HG03342 (cell line): Measurements from ENCODE around the gene USH1C.

ENCODE experiments used
- ATAC-seq: cut with Tn5 transposase; IDR thresholded peaks from one replicate; pipeline ENCODE4 v1.9.1; 2021; ENCODE audit warnings: mild to moderate bottlenecking, moderate library complexity; ENCODE audit not compliant: unreplicated experiment

The USH1C gene

GRCh38 chr11:17571431-17572358, 27.5 kb upstream of the USH1C start:
- no peak for ATAC-seq

- ATAC-seq = no peak
Measured at GRCh38 chr11:17570034-17570433, 25.8 kb upstream of the USH1C start.

GRCh38 chr11:17568944-17569343, 24.7 kb upstream of the USH1C start:
- no peak for ATAC-seq

DNA sequence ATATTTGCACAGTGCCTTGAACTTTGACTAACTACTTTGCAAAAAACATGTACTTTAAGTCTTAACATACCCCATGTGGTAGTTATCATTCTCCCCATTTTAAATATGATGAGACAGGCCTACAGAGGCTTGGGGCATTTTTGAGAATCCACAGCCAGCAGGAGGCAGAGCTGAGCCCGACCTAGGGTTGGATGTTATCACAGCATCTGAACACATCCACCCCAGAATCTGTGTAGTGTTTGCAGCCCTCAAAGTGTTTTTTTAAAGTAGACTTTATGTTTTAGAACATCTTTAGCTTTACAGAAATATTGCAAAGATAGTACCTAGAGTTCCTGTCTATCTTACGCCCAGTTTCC, 20.4 kb upstream of the USH1C start:
- no peak for ATAC-seq

DNA sequence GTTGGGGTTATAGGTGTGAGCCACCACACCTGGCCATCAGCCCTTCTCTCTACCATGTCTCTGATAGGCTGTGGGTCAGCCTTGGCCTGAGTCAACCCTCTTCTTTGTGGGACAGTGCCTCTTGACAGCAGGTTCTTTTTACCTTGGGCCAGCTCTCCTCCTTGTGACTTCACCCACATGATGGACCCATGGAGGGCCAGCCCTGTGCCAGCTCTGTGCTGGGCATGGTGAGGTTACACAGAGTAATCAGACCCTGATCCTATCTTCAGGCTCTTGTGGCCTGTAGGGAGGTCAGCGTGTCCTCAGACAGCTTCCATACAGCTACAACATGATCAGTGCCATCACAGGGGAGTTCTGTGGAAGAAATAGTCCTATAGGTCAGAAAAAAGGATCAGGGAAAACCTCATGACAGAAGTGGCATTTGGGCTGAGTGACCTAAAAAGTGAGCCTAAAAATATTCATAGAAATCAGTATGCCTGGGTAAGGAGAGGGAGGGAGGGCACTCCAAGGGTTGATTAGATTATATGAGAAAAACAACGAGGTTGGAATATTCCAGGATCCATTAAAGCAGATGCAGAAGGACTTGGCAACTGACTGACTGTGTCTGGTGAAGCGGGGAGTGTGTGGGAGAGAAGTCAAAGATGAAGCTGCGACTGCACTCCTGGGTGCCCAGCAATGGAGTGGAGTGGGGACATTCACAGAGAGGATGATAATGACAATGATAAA, 19.9 kb upstream of the USH1C start:
- ATAC-seq = no peak

GRCh38 chr11:17563231-17563646, 19.0 kb upstream of the USH1C start:
- ATAC-seq = no peak

GRCh38 chr11:17561526-17561925, 17.3 kb upstream of the USH1C start:
- ATAC-seq = no peak

DNA sequence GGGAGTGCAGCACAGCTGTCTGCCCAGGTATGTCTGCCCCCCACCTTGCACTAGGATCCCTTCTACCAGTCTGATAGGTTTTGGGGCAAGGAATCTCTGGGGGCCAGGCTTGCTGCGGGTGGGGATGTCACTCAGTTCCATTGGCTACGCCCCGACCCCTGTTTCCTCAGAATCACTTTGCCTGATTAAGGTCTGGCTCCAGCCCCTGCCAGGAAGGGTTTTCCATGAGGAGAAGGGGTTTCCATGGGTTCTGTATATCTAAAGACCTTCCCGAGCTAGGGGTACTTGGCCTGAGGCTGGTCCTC, 16.8 kb upstream of the USH1C start:
- ATAC-seq = no peak

GRCh38 chr11:17560281-17561110, 16.3 kb upstream of the USH1C start:
- ATAC-seq = no peak

DNA sequence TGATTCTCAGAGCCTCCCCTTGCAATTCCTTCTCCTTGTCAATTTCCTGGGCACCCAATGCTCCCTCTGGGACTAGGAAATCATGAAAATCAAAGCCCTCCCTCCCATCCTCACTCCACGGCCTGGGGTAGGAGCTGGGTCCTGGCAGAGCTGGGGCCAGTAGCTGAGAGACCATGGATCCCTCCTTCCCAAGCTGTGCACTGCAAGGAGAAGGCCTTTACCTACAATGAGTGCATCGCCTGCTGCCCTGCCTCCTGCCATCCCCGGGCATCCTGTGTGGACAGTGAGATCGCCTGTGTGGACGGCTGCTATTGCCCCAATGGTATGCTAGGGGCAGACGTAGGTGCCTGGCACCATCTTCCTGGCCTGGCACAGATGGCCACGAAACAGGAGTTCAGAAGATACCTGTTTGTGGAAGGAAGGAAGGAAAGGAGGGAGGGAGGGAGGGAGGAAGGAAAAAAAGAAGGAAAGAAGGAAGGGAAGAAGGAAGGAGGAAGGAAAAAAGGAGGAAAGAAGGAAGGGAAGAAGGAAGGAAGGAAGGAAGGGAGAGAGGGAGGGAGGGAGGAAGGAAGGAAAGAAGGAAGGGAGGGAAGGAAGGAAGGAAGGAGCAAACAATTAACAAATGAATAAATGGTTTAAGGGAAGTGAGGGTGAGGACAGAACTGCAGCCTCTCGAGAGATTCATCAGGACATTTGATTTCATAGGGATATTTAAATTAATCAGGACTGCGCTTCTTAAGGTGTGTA, 15.3 kb upstream of the USH1C start:
- ATAC-seq = no peak

- ATAC-seq = no peak
Measured at GRCh38 chr11:17558916-17559315, 14.7 kb upstream of the USH1C start.

DNA sequence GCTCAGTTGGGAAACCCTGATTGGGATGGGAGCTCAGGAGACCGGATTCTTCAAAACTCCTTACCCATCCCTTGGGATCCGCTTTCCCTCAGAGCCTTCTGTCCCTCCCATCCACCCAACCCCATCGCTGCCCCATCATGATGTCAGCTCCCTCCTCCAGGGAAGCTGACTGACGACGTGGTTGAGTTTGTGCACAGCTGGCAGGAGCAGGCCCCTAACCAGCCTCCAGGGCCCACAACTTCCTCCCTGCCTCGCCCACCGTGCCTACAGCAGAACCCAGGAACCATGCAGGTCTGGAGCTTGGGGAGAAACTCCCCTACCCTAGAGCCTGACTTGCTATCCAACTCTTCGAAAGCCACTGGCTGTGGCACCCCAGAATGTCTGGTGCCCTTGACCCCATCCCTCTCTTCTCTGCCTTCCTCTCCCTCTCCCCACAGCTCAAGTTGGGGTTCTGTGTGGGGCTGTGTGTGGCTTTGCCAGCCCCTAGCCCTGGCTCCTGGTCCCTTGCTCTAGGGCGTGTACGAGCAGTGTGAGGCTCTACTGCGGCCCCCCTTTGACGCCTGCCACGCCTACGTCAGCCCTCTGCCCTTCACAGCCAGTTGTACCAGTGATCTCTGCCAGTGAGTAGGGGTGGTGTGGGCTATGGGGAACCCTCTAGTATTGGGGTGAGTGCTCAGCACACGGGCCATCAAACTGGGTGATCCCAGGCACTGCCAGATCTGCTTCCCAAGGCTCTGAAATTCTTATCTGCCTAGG, 14.0 kb upstream of the USH1C start:
- no peak for ATAC-seq

- ATAC-seq = no peak
Measured at GRCh38 chr11:17556999-17557398, 12.8 kb upstream of the USH1C start.

- ATAC-seq = no peak
Measured at GRCh38 chr11:17554487-17554886, 10.3 kb upstream of the USH1C start.

GRCh38 chr11:17553249-17553546, 9.0 kb upstream of the USH1C start:
- no peak for ATAC-seq

GRCh38 chr11:17552392-17553248, 8.4 kb upstream of the USH1C start:
- ATAC-seq = no peak

DNA sequence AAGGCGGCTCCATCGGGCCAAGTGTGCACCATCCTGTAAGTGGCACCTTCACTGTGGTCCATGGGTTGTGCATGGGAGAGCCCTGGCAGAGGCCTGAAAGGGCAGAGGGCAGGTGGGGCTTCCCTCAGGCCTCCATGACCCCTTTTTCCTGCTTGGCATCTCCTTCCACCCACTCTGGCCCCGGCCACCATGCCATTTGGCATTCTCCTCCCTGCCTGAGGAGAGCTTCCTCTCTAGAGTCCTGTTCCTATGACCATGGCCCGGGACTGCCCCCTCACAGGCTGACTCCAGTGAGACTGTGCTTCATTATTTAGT, 7.8 kb upstream of the USH1C start:
- no peak for ATAC-seq

DNA sequence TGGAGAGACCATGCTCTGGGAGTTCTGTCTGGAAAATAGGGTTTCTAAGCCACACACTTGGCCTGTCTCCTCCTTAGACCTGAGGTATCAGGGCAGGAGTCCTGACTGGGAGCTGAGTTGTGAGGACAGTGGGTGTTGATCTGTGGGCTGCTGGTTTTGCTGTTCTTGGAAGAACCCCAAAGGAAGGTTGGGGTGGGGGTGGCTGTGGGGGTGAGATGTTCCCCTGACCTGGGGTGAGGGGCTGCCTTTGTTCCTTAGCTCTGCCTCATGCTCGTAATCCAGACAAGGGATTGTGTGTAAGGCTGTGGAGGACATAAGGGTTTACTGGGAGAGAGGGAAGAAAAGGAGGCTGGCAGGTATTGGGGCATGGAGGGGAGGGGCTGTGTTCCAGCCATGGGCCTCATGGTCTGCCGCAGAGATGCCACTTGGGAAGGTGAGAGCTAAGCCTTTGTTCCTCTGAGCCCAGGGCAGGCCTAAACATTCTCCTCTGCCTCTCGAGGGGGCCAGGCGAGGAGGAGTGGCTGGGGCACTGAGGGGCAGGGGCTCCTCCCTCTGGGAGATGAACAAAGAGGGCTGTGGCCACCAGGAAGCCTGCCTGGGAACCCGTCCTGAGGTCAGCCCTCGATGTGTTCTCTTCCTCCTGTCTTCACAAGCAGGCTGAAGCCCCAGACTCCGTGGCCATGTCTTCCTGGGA, 7.3 kb upstream of the USH1C start:
- no peak for ATAC-seq
